GM13976 (cell line): Measurements from ENCODE around the gene MED16.

Experiments used
- DNase-seq: peaks from one replicate; pipeline ENCODE4 v3.0.0; 2012; ENCODE audit warnings: low spot score
- CTCF ChIP-seq: IDR thresholded peaks from 2 replicates; pipeline ENCODE4 v1.5.1; 2012; ENCODE audit warnings: borderline replicate concordance, mild to moderate bottlenecking; ENCODE audit not compliant: insufficient read depth; ENCODE audit errors: extremely low read depth, missing control alignments, control extremely low read depth
- in situ Hi-C: fragments of 300-500 bp; cut with MboI; formaldehyde crosslinking; loops from one replicate; pipeline ENCODE4 v1.12.0; 2022; ENCODE audit warnings: low sequenced_read_pairs, mixed read lengths, inconsistent platforms; ENCODE audit not compliant: unreplicated experiment

MED16 gene

GRCh38 chr19:933553-933882 lies 40.5 kb upstream of the MED16 start:
- no peak for DNase-seq
- in situ Hi-C loops, result no loop called here
- TF ChIP-seq CTCF, result no peak

GRCh38 chr19:932648-933552 lies 39.9 kb upstream of the MED16 start:
- DNase-seq, result peak; percentile 74
- no peak for TF ChIP-seq CTCF

GRCh38 chr19:931860-932647 lies 39.1 kb upstream of the MED16 start:
- no peak for TF ChIP-seq CTCF
- DNase-seq, result no peak
- in situ Hi-C loops, result no loop called here

More at GRCh38 chr19:932648-933552, 39.9 kb upstream of the MED16 start:
- in situ Hi-C loops, result no loop called here

DNA sequence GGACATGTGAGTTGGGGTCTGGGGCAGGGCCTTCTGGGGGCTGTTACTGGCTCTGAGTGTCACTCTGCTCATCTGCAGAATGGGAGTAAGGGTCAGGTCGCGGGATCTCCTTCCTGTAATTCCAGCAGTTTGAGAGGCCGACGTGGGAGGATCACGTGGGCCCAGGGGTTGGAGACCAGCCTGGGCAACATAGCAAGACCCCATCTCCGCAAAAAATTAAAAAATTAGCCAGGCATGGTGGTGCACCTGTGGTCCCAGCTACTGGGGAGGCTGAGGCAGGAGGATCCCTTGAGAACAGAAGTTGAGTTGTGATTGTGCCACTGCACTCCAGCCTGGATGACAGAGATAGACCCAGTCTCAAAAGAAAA lies 36.9 kb upstream of the MED16 start:
- in situ Hi-C loops, result no loop called here
- no peak for TF ChIP-seq CTCF
- DNase-seq, result no peak

DNA sequence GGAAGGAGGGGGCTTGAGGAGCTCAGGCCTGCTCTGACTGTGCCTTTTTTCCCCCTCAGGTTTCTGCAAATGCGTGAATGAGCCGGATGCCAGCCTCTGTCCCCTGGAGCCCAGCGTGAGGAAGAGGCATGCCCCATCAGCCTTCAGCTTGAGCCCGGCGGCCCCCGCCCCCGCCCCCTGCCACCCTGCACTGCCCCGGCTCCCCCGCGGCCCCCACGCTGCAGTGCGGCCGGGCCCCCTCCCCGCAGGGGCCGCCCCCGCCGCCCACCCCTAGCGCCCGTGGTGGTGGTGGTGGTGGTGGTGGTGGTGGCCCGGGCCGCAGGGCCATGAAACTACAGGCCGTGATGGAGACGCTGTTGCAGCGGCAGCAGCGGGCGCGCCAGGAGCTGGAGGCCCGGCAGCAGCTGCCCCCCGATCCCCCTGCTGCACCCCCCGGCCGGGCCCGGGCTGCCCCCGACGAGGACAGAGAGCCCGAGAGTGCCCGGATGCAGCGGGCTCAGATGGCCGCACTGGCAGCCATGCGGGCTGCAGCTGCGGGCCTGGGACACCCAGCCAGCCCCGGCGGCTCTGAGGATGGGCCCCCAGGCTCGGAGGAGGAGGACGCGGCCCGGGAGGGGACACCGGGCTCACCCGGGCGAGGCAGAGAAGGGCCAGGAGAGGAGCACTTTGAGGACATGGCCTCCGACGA lies 36.4 kb upstream of the MED16 start:
- in situ Hi-C loops, result no loop called here
- TF ChIP-seq CTCF, result no peak
- DNase-seq, result no peak

GRCh38 chr19:928471-929202 lies 35.6 kb upstream of the MED16 start:
- in situ Hi-C loops, result no loop called here
- no peak for TF ChIP-seq CTCF
- DNase-seq, result no peak
